Peyer's patch (tissue), 4 donors: ENCODE data around the gene IFITM2. TPM values are rescaled to one million over a fixed set of nuclear protein-coding genes. Genes with fewer than 3 reads are reported as not detected.

ENCODE experiments used
- DNase-seq, 3 donors: peaks; one replicate each; pipeline ENCODE4 v3.0.0-alpha.2; 2017 to 2019
- H3K27ac ChIP-seq, 4 donors: fragments of 200-600 bp; sonication (generic); one replicate each; pipeline ENCODE4 v1.5.1; 2016 to 2019
- H3K27me3 ChIP-seq, 2 donors: fragments of 200-600 bp; sonication (generic); one replicate each; pipeline ENCODE4 v1.5.1; 2019
- H3K36me3 ChIP-seq, 3 donors: fragments of 200-600 bp; sonication (generic); one replicate each; pipeline ENCODE4 v1.5.1; 2016 to 2019
- H3K4me1 ChIP-seq, 4 donors: fragments of 200-600 bp; sonication (generic); one replicate each; pipeline ENCODE4 v1.5.1; 2016 to 2019
- H3K4me3 ChIP-seq, 4 donors: fragments of 200-600 bp; sonication (generic); 1 replicate in 3 of 4; 2 replicates in 1 of 4; pipeline ENCODE4 v1.5.1; 2016 to 2019; ENCODE audit warnings: mild to moderate bottlenecking in 1 of 4
- H3K9me3 ChIP-seq, 4 donors: fragments of 200-600 bp; sonication (generic); one replicate each; pipeline ENCODE4 v1.5.1; 2016 to 2019; ENCODE audit warnings: mild to moderate bottlenecking in 1 of 4
- CTCF ChIP-seq, 6 experiments: fragments of 450-650 bp in 4 of 6; fragments of 200-600 bp in 2 of 6; sonication (generic) in 1 of 6; IDR thresholded peaks; one replicate each; pipeline ENCODE4 v1.5.1; 2017 to 2019; ENCODE audit warnings: antibody characterized with exemption in 6 of 6, mild to moderate bottlenecking in 3 of 6, moderate library complexity in 1 of 6
- POLR2A ChIP-seq, 2 donors: fragments of 450-650 bp; IDR thresholded peaks; one replicate each; pipeline ENCODE4 v1.5.1; 2017; ENCODE audit warnings: antibody characterized with exemption in 2 of 2, mild to moderate bottlenecking in 2 of 2, moderate library complexity in 2 of 2
- total RNA-seq, 4 donors: library from RNA; depleted of rRNA; stranded (reverse); fragments of >200 nt; gene quantifications; one replicate each; pipeline ENCODE4 v1.1.0, GENCODE V29; 2016

The IFITM2 gene
- total RNA-seq, 4 donors from 2014 or later: 15.6 to 98.2 (median 46.0) TPM

GRCh38 chr11:293852-294661 lies 13.6 kb upstream of the IFITM2 start:
- TF ChIP-seq CTCF (IDR thresholded peaks at IDR 0.05): no peak
- TF ChIP-seq POLR2A (IDR thresholded peaks at IDR 0.05): no peak
- H3K27me3 ChIP-seq: no peaks in the 10 kb centered on the region
- DNase-seq: peak in 1 of 3 donors; percentile 46
- no peak overlapping the region for H3K4me3 ChIP-seq
- H3K36me3 ChIP-seq: peaks cover 0 to 21% (median 0%) of the 10 kb centered on the region in 3 donors
- no peaks in the 10 kb centered on the region for H3K9me3 ChIP-seq
- H3K4me1 ChIP-seq: peaks cover 0 to 34% (median 8%) of the 10 kb centered on the region in 4 donors
- no peak overlapping the region for H3K27ac ChIP-seq

- TF ChIP-seq CTCF (IDR thresholded peaks at IDR 0.05): no peak
- no peak for TF ChIP-seq POLR2A (IDR thresholded peaks at IDR 0.05)
- Histone ChIP-seq H3K4me3 (no peak overlapping the region), H3K27me3 (peaks cover 0 to 7% of the 10 kb centered on the region in 2 donors), H3K9me3 (no peaks in the 10 kb centered on the region), H3K4me1 (peaks cover 0 to 28% (median 7%) of the 10 kb centered on the region in 4 donors), H3K27ac (no peak overlapping the region), H3K36me3 (peaks cover 0 to 21% (median 0%) of the 10 kb centered on the region in 3 donors)
- peak in 1 of 3 donors; percentile 46 for DNase-seq
These were observed 12.8 kb upstream of the IFITM2 start for GRCh38 chr11:294780-295179.

- Histone ChIP-seq H3K27ac (no peak overlapping the region), H3K4me3 (no peak overlapping the region), H3K27me3 (peaks cover 0 to 9% of the 10 kb centered on the region in 2 donors), H3K4me1 (peaks cover 0 to 28% (median 5%) of the 10 kb centered on the region in 4 donors), H3K36me3 (peaks cover 0 to 21% (median 0%) of the 10 kb centered on the region in 3 donors), H3K9me3 (no peaks in the 10 kb centered on the region)
- DNase-seq: peak in 1 of 3 donors; percentile 45
- TF ChIP-seq CTCF (IDR thresholded peaks at IDR 0.05) (no peak), POLR2A (IDR thresholded peaks at IDR 0.05) (no peak)
These were observed 12.1 kb upstream of the IFITM2 start for GRCh38 chr11:295351-296170.

DNA sequence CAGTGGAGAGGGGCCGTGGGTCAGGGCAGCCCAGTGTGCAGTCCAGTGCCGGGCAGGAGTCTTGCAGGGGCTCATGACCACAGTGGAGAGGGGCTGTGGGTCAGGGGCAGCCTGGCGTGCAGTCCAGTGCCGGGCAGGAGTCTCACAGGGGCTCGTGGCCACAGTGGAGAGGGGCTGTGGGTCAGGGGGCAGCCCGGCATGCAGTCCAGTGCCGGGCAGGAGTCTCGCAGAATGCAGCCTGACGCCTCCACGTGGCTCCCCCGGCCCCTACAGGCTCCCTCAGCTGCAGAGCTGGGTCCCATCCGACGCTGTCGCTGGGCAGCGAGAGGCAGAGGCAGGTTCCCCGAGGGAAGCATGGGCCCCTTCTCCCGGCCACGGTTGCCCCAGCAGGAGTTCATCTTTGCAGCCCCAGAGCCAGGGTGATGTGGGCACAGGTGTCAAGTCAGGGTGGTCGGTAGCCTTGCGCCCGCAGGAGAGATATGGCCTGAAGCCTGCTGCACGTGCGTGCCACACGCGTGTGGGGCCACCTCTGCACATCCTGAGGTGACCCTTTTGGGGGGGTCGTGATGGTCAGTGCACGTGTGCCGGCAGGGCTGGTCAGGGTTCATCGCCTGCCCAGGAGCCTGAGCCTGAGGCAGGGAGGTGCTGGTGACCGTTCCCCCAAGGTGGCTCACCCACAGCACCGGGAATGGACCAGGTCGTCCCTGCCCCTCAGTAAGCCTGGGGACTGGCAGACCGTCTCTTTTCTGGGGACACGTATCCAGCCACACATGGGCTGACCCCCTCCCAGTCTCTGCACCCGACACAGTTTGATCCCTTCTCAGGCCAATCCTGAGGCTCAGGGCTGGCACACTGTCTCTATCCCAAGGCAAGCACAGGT lies 11.2 kb upstream of the IFITM2 start:
- TF ChIP-seq POLR2A (IDR thresholded peaks at IDR 0.05) (no peak), CTCF (IDR thresholded peaks at IDR 0.05) (no peak)
- DNase-seq: peak in 1 of 3 donors; percentile 45
- Histone ChIP-seq H3K36me3 (peaks cover 0 to 21% (median 0%) of the 10 kb centered on the region in 3 donors), H3K27me3 (peaks cover 0 to 9% of the 10 kb centered on the region in 2 donors), H3K9me3 (no peaks in the 10 kb centered on the region), H3K27ac (peak overlapping the region in 2 of 4 donors; percentile 9 to 43), H3K4me3 (no peak overlapping the region), H3K4me1 (peaks cover 0 to 24% (median 5%) of the 10 kb centered on the region in 4 donors)
